ENCODE data around the gene CD300LD. TPM values are rescaled to one million over a fixed set of nuclear protein-coding genes. Genes with fewer than 3 reads are reported as not detected.

The CD300LD gene
- polyA plus RNA-seq, 1 donor from 2014 or later, result not detected

GRCh38 chr17:74568106-74568873, 23.8 kb downstream of the CD300LD start:
- no peak overlapping the region for H3K27ac ChIP-seq (ENCODE audit: low read length)
- no peaks in the 10 kb centered on the region for H3K79me2 ChIP-seq (replicated peaks; ENCODE audit: insufficient read depth, low read length)
- H2AFZ ChIP-seq (ENCODE audit: low read depth, low read length), result no peak overlapping the region
- H3K9ac ChIP-seq (ENCODE audit: low read length), result no peak overlapping the region
- H4K20me1 ChIP-seq (ENCODE audit: insufficient read depth), result no peaks in the 10 kb centered on the region
- H3K4me2 ChIP-seq (ENCODE audit: low read length), result no peak overlapping the region
- H3K4me3 ChIP-seq (ENCODE audit: low read length), result no peak overlapping the region
- no peaks in the 10 kb centered on the region for H3K36me3 ChIP-seq (ENCODE audit: insufficient read depth, low read length)
- H3K9me3 ChIP-seq (ENCODE audit: low read length), result no peaks in the 10 kb centered on the region
- H3K9me2 ChIP-seq (ENCODE audit: insufficient read depth, low read length), result no peaks in the 10 kb centered on the region
- no peaks in the 10 kb centered on the region for H3F3A ChIP-seq (ENCODE audit: insufficient read depth, low read length, poor library complexity, severe bottlenecking)
- H3K27me3 ChIP-seq (ENCODE audit: insufficient read depth, low read depth, low read length), result no peaks in the 10 kb centered on the region
- TF ChIP-seq EZH2 (IDR thresholded peaks at IDR 0.05; ENCODE audit: borderline replicate concordance, insufficient read depth, low read length, poor library complexity, severe bottlenecking) (no peak), POLR2AphosphoS5 (IDR thresholded peaks at IDR 0.05) (no peak), CTCF (IDR thresholded peaks at IDR 0.05; ENCODE audit: poor library complexity, severe bottlenecking) (no peak), TAF1 (IDR thresholded peaks at IDR 0.05; ENCODE audit: low read depth) (no peak)

GRCh38 chr17:74567397-74567796, 24.7 kb downstream of the CD300LD start, which contains the start of gene CD300H:
CD300H (minus strand) TSS chr17:74567509.
- no peaks in the 10 kb centered on the region for H3K79me2 ChIP-seq (replicated peaks; ENCODE audit: insufficient read depth, low read length)
- H3K9me3 ChIP-seq (ENCODE audit: low read length), result no peaks in the 10 kb centered on the region
- no peak within 1 kb of the TSS for H3K4me2 ChIP-seq (ENCODE audit: low read length)
- H3K27me3 ChIP-seq (ENCODE audit: insufficient read depth, low read depth, low read length), result no peaks in the 10 kb centered on the region
- H3K36me3 ChIP-seq (ENCODE audit: insufficient read depth, low read length), result no peaks in the 10 kb centered on the region
- no peak within 1 kb of the TSS for H3K27ac ChIP-seq (ENCODE audit: low read length)
- H3K4me3 ChIP-seq (ENCODE audit: low read length), result no peak within 1 kb of the TSS
- H3K9ac ChIP-seq (ENCODE audit: low read length), result no peak within 1 kb of the TSS
- TF ChIP-seq CTCF (IDR thresholded peaks at IDR 0.05; ENCODE audit: poor library complexity, severe bottlenecking) (no peak), RAD21 (conservative IDR thresholded peaks at IDR 0.05) (no peak), EP300 (conservative IDR thresholded peaks at IDR 0.05; ENCODE audit: poor library complexity, severe bottlenecking) (no peak), POLR2AphosphoS5 (IDR thresholded peaks at IDR 0.05) (no peak), EZH2 (IDR thresholded peaks at IDR 0.05; ENCODE audit: borderline replicate concordance, insufficient read depth, low read length, poor library complexity, severe bottlenecking) (no peak), SMC3 (conservative IDR thresholded peaks at IDR 0.05; ENCODE audit: poor library complexity) (no peak), TAF1 (IDR thresholded peaks at IDR 0.05; ENCODE audit: low read depth) (no peak), REST (IDR thresholded peaks at IDR 0.05; ENCODE audit: borderline replicate concordance) (no peak), MXI1 (conservative IDR thresholded peaks at IDR 0.05; ENCODE audit: poor library complexity, severe bottlenecking) (no peak)
- no peak within 1 kb of the TSS for H2AFZ ChIP-seq (ENCODE audit: low read depth, low read length)
- no peaks in the 10 kb centered on the region for H3F3A ChIP-seq (ENCODE audit: insufficient read depth, low read length, poor library complexity, severe bottlenecking)
- no peaks in the 10 kb centered on the region for H3K9me2 ChIP-seq (ENCODE audit: insufficient read depth, low read length)
- H4K20me1 ChIP-seq (ENCODE audit: insufficient read depth), result no peaks in the 10 kb centered on the region
